Skeletal muscle tissue (tissue), 4 donors: ENCODE data around the gene CD200. TPM values are rescaled to one million over a fixed set of nuclear protein-coding genes. Genes with fewer than 3 reads are reported as not detected.

ENCODE experiments used
- H3K27ac ChIP-seq: one replicate; pipeline ENCODE4 v1.7.0; 2013; ENCODE audit warnings: mild to moderate bottlenecking, low read depth, low read length, inconsistent platforms
- H3K27me3 ChIP-seq, 3 donors: one replicate each; pipeline ENCODE4 v1.7.0; 2013; ENCODE audit warnings: low read length in 3 of 3; ENCODE audit not compliant: control insufficient read depth in 3 of 3, insufficient read depth in 3 of 3
- H3K36me3 ChIP-seq, 3 donors: one replicate each; pipeline ENCODE4 v1.7.0; 2013; ENCODE audit warnings: low read length in 3 of 3; ENCODE audit not compliant: control insufficient read depth in 3 of 3, insufficient read depth in 3 of 3
- H3K4me1 ChIP-seq, 3 donors: one replicate each; pipeline ENCODE4 v1.7.0; 2013; ENCODE audit warnings: low read length in 3 of 3, mild to moderate bottlenecking in 3 of 3; ENCODE audit not compliant: control insufficient read depth in 3 of 3, insufficient read depth in 3 of 3
- H3K4me3 ChIP-seq, 3 donors: one replicate each; pipeline ENCODE4 v1.7.0; 2013; ENCODE audit warnings: low read length in 3 of 3
- H3K9ac ChIP-seq, 3 donors: one replicate each; pipeline ENCODE4 v1.7.0; 2013; ENCODE audit warnings: low read length in 3 of 3, mild to moderate bottlenecking in 3 of 3, moderate library complexity in 2 of 3, low read depth in 1 of 3
- H3K9me3 ChIP-seq, 3 donors: one replicate each; pipeline ENCODE4 v1.7.0; 2013; ENCODE audit warnings: low read length in 3 of 3; ENCODE audit not compliant: control insufficient read depth in 3 of 3
- total RNA-seq: library from RNA; depleted of rRNA; stranded (reverse); fragments of >200 nt; gene quantifications from one replicate; pipeline ENCODE4 v1.2.3, GENCODE V29; 2014
- donor health status: Osteomylitis.

Gene CD200
- total RNA-seq, 1 donor from 2014 or later: 4.2 TPM

DNA sequence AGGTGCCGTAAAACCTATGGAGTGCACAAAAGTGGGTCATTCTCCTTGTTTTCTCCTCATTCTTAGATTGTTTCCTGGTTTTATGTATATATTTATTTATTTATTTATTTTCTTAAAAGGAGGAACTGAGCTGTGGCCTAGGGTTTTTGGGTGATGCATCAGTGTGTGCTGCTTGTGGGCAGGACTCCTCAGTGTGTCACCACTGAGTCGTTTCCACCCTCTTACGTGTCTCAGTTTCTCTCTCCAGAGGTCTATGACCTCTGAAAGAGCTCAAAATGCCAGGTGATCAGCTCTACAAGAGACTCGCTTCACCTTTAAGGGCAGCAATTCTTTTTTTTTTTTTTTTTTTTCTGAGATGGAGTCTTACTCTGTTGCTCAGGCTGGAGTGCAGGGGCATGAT lies 72.9 kb downstream of the CD200 start:
- H3K9ac ChIP-seq: no peak overlapping the region
- no peaks in the 10 kb centered on the region for H3K9me3 ChIP-seq
- H3K4me3 ChIP-seq: no peak overlapping the region
- no peaks in the 10 kb centered on the region for H3K4me1 ChIP-seq
- no peak overlapping the region for H3K27ac ChIP-seq
- H3K36me3 ChIP-seq: no peaks in the 10 kb centered on the region
- no peaks in the 10 kb centered on the region for H3K27me3 ChIP-seq

DNA sequence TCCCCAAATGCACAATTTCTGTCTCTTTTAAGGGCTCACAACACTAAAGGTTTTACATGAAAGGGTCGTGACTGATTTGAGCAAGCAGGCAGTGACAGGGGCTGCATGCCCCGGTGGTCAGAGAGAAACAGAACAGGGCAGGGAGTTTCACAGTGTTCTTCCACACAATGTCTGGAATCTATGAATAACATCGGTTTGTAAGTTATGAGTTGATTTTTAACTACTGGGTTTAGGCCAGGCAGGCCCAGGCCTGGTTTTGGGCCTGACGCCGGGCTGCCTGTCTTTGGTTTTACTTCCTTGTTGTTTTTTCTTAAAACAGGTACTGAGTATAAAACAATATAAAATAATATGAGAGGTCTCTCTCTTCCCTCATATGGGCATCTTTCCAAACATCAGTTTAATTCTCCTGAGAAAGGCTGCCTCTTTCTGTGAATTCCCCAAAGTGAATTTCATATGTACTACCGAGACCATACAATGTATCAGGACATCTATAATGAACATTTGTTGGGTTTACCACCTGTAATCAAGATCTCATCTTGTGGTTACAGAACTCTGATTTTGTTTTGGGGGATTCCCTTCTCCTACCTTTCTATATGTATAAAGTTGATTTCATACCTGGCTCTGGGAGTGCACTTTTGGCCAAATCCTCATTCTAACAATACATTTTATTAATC lies 74.4 kb downstream of the CD200 start:
- H3K4me1 ChIP-seq: no peaks in the 10 kb centered on the region
- H3K9me3 ChIP-seq: no peaks in the 10 kb centered on the region
- no peak overlapping the region for H3K4me3 ChIP-seq
- H3K27me3 ChIP-seq: no peaks in the 10 kb centered on the region
- H3K9ac ChIP-seq: no peak overlapping the region
- no peak overlapping the region for H3K27ac ChIP-seq
- no peaks in the 10 kb centered on the region for H3K36me3 ChIP-seq

DNA sequence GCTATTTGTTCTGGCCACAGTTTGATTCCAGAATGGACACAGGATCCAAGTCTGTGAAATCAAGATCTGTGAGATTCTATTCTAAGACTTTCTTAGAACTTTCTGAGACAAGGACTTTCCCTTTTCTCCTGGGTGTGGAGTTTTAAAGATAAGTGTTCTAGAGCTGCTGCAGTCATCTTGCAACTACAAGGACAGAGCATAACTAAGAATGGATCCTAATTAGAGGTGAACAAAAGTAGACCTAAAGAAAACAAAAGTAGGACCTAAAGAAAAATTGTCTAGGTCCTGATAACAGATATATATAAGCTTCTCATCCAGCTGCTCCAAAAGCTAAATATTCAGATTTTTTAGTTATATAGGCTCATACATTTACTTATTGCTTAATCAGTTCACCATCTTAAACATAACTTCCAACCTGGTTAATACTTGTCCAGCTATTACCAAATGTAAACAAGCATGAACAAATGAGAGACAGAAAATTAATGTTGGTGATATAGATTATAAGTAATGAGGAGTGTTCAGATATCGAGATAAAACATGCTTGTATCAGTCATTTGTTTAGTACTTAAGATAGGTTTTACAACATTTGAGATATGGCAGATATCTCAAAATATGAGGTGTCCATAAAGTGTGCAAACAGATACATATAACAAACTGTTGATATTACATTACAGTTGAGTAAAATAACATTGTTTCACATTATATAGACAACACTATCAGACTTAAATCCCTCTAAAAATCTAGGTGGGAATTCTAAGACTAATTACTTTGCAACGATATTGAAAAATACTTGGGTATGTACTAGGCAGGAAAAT lies 75.1 kb downstream of the CD200 start:
- Histone ChIP-seq H3K9me3 (no peaks in the 10 kb centered on the region), H3K9ac (no peak overlapping the region), H3K27ac (no peak overlapping the region), H3K4me1 (no peaks in the 10 kb centered on the region), H3K4me3 (no peak overlapping the region), H3K36me3 (no peaks in the 10 kb centered on the region), H3K27me3 (no peaks in the 10 kb centered on the region)

DNA sequence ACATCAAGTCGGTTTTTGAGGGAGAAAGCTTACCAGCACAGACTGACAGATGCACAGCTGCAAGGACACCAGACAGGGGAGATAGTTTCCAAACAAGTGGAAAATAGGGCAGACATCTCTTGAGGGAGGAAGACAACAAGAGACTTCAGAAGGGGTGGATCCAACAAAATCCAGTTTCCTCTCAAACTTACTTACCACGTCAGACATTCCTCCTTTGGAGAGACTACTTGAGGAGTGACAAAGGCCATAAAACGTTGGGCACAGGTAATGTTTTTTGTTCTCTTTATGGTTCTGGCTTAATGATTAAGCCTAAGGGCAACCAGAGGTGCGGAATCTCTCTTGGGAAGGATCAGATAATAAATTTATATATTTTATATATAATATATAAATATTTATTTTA lies 76.1 kb downstream of the CD200 start:
- Histone ChIP-seq H3K4me1 (no peaks in the 10 kb centered on the region), H3K4me3 (no peak overlapping the region), H3K27me3 (no peaks in the 10 kb centered on the region), H3K9me3 (no peaks in the 10 kb centered on the region), H3K36me3 (no peaks in the 10 kb centered on the region), H3K9ac (no peak overlapping the region), H3K27ac (no peak overlapping the region)

DNA sequence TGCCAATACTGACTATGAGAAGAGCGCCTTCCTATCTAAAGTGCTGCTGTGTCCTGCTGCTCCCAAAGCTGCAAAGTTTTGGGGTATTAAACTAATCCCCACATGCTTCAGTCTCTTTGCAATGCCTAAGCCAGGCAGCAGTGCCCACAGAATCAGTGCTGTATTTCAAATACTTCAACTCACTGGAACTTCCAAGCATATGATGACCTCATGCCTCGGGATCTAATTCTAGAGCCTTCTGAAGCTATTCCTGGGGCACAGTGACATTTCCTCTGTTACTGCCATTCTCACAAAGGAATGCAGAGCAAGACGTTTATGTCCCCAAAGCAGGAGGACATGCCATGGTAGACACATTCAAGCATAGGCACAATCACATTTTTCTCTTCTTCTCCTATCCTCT lies 78.5 kb downstream of the CD200 start:
- Histone ChIP-seq H3K9ac (no peak overlapping the region), H3K27ac (no peak overlapping the region), H3K9me3 (no peaks in the 10 kb centered on the region), H3K36me3 (no peaks in the 10 kb centered on the region), H3K4me3 (no peak overlapping the region), H3K27me3 (no peaks in the 10 kb centered on the region), H3K4me1 (no peaks in the 10 kb centered on the region)

Other genes starting within 250 kb of the CD200 start
- 3.7 TPM for gene C3orf52, start 246.8 kb upstream of the CD200 start, total RNA-seq
- gene GCSAM, start 199.9 kb upstream of the CD200 start, total RNA-seq: 0.52 TPM
- 1.0 TPM for gene SLC9C1, start 38.9 kb upstream of the CD200 start, total RNA-seq
- under 0.01 TPM for gene BTLA, start 166.3 kb downstream of the CD200 start, total RNA-seq
- 24.5 TPM for gene ATG3, start 228.8 kb downstream of the CD200 start, total RNA-seq
- gene SLC35A5, start 228.9 kb downstream of the CD200 start, total RNA-seq: 17.7 TPM